Esophagus squamous epithelium (tissue), 5 donors: ENCODE results near the gene CLDN20. TPM values are rescaled to one million over a fixed set of nuclear protein-coding genes. Genes with fewer than 3 reads are reported as not detected.
A peak's percentile ranks its signal among the peaks of the same experiment; 100 is the strongest.

ENCODE experiments used
- DNase-seq: peaks from one replicate; lab custom pipeline; 2025; lab: John Stamatoyannopoulos, UW
- H3K27ac ChIP-seq, 4 donors: fragments of 200-600 bp; sonication (generic); one replicate each; pipeline ENCODE4 v1.5.1; 2016 to 2019; ENCODE audit warnings: mild to moderate bottlenecking in 1 of 4
- H3K27me3 ChIP-seq, 4 donors: fragments of 200-600 bp; sonication (generic); 1 replicate in 3 of 4; 2 replicates in 1 of 4; pipeline versions ENCODE4 v1.5.1 to v1.6.0; 2017 to 2021; ENCODE audit warnings: antibody characterized with exemption in 1 of 4
- H3K36me3 ChIP-seq, 3 donors: fragments of 200-600 bp; sonication (generic); one replicate each; pipeline ENCODE4 v1.5.1; 2016 to 2019
- H3K4me1 ChIP-seq, 3 donors: fragments of 200-600 bp; sonication (generic); one replicate each; pipeline ENCODE4 v1.5.1; 2017 to 2019
- H3K4me3 ChIP-seq, 4 donors: fragments of 200-600 bp; sonication (generic); 1 replicate in 3 of 4; 2 replicates in 1 of 4; pipeline ENCODE4 v1.5.1; 2016 to 2019; ENCODE audit warnings: mild to moderate bottlenecking in 2 of 4, moderate library complexity in 1 of 4
- H3K9me3 ChIP-seq, 3 donors: fragments of 200-600 bp; sonication (generic); one replicate each; pipeline ENCODE4 v1.5.1; 2016 to 2019
- CTCF ChIP-seq, 6 experiments: fragments of 450-650 bp in 4 of 6; fragments of 200-600 bp in 2 of 6; sonication (generic) in 2 of 6; IDR thresholded peaks; one replicate each; pipeline ENCODE4 v1.5.1; 2016 to 2019; ENCODE audit warnings: antibody characterized with exemption in 6 of 6, mild to moderate bottlenecking in 4 of 6, moderate library complexity in 4 of 6
- POLR2A ChIP-seq, 4 donors: fragments of 450-650 bp; IDR thresholded peaks; one replicate each; pipeline ENCODE4 v1.6.1; 2017; ENCODE audit warnings: antibody characterized with exemption in 4 of 4, mild to moderate bottlenecking in 4 of 4, moderate library complexity in 3 of 4
- WGBS, 2 donors: methylation state at CpG; one replicate each; pipeline ENCODE4 v1.1.5; 2018; 5-methylcytosine and 5-hydroxymethylcytosine counted together
- intact Hi-C: fragments of 100-400 bp; cut with DNase I; formaldehyde crosslinking; loops from one replicate; pipeline ENCODE4 v1.15.0; 2022
- total RNA-seq, 4 donors: library from RNA; depleted of rRNA; stranded (reverse); fragments of >200 nt; gene quantifications; one replicate each; pipeline ENCODE4 v1.1.0, GENCODE V29; 2016
- donor health status: DM: yes; HTN: yes; CAD: no.

CLDN20 gene
- total RNA-seq, 4 donors from 2014 or later = 0.19 TPM; not detected in 3

GRCh38 chr6:155260686-155261085, 3.1 kb upstream of the CLDN20 start:
- peaks cover 4 to 15% (median 6%) of the 10 kb centered on the region in 3 donors for H3K4me1 ChIP-seq
- H3K4me3 ChIP-seq = no peak overlapping the region
- DNase-seq = no peak
- H3K36me3 ChIP-seq = peaks cover 0 to 50% (median 4%) of the 10 kb centered on the region in 3 donors
- no peak overlapping the region for H3K27ac ChIP-seq
- H3K27me3 ChIP-seq = no peaks in the 10 kb centered on the region
- no peaks in the 10 kb centered on the region for H3K9me3 ChIP-seq
- intact Hi-C loops = no loop called here
- 39 to 85% methylated on average over 3 of the region's 3 CpGs for WGBS, 2 donors
- TF ChIP-seq CTCF (IDR thresholded peaks at IDR 0.05) (no peak), POLR2A (IDR thresholded peaks at IDR 0.05) (no peak)

GRCh38 chr6:155261111-155261900, 2.5 kb upstream of the CLDN20 start:
- no peak for TF ChIP-seq CTCF (IDR thresholded peaks at IDR 0.05)
- TF ChIP-seq POLR2A (IDR thresholded peaks at IDR 0.05) = no peak
- Histone ChIP-seq H3K4me1 (peaks cover 4 to 15% (median 6%) of the 10 kb centered on the region in 3 donors), H3K9me3 (no peaks in the 10 kb centered on the region), H3K4me3 (no peak overlapping the region), H3K36me3 (peaks cover 0 to 44% (median 4%) of the 10 kb centered on the region in 3 donors), H3K27ac (no peak overlapping the region), H3K27me3 (no peaks in the 10 kb centered on the region)
- WGBS, 2 donors = 88 to 95% methylated on average over 10 to 11 of the region's 11 CpGs
- no peak for DNase-seq
- intact Hi-C loops = no loop called here

- Histone ChIP-seq H3K4me3 (no peak overlapping the region), H3K36me3 (peaks cover 0 to 39% (median 4%) of the 10 kb centered on the region in 3 donors), H3K9me3 (no peaks in the 10 kb centered on the region), H3K27me3 (no peaks in the 10 kb centered on the region), H3K4me1 (peaks cover 4 to 23% (median 6%) of the 10 kb centered on the region in 3 donors), H3K27ac (no peak overlapping the region)
- TF ChIP-seq CTCF (IDR thresholded peaks at IDR 0.05) = no peak
- TF ChIP-seq POLR2A (IDR thresholded peaks at IDR 0.05) = no peak
- no peak for DNase-seq
- intact Hi-C loops = no loop called here
- WGBS, 2 donors = 90 to 93% methylated on average over 4 of the region's 4 CpGs
These were observed 1.2 kb upstream of the CLDN20 start for GRCh38 chr6:155262655-155263054.

DNA sequence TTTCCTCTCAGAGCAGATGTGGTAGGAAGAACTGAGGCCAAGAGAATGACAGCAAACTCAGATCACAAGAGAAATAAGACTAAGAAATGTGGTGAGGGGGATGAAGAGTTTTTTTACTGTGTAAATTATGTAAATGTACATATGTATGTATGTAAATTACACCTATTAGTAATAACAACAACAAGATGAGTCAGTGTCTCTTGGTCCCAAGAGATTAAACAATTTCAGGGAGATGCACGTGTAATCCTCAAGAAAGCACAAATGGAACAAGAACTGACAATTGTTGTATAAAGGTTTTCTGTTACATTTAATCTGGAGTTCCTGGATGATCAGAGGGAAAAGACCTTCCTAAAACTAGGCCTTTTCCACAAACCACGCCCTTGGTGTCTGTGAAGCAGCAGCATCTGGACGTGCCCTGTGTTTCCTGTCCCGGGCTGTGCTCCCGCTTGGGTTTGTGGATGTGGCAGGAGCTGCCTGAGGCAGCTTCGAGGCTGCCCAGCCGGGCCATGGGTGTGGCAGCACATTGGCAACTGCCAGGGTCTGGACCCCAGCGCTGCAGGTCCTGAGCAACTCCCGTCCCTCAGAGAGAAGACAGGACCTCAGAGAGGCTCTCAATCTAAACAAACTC, 994 bp downstream of the CLDN20 start:
- H3K36me3 ChIP-seq = peaks cover 0 to 18% (median 0%) of the 10 kb centered on the region in 3 donors
- H3K27ac ChIP-seq = peak overlapping the region in 2 of 4 donors; percentile 21 to 55
- H3K9me3 ChIP-seq = no peaks in the 10 kb centered on the region
- no peaks in the 10 kb centered on the region for H3K27me3 ChIP-seq
- intact Hi-C loops = no loop called here
- no peak for DNase-seq
- no peak overlapping the region for H3K4me3 ChIP-seq
- TF ChIP-seq POLR2A (IDR thresholded peaks at IDR 0.05) = no peak
- TF ChIP-seq CTCF (IDR thresholded peaks at IDR 0.05) = no peak
- peaks cover 4 to 28% (median 6%) of the 10 kb centered on the region in 3 donors for H3K4me1 ChIP-seq
- 30 to 42% methylated on average over 6 to 7 of the region's 9 CpGs for WGBS, 2 donors
